Activated T-cell treated with anti-CD3 and anti-CD28 coated beads, Interleukin-2, amount 50 U/mL, for 24 hours (primary cell): ENCODE results near the gene STK11IP.

Experiments used
- DNase-seq: peaks from one replicate; pipeline ENCODE4 v3.0.0-alpha.2; 2020
- H3K27ac Mint-ChIP-seq: 2 replicates; pipeline ENCODE4 v1.8.0; 2020; ENCODE audit warnings: mild to moderate bottlenecking, mixed read lengths
- H3K27me3 Mint-ChIP-seq: 2 replicates; pipeline ENCODE4 v1.8.0; 2020; ENCODE audit warnings: mixed read lengths
- H3K36me3 Mint-ChIP-seq: 2 replicates; pipeline ENCODE4 v1.8.0; 2020; ENCODE audit warnings: low read depth, mixed read lengths
- H3K4me1 Mint-ChIP-seq: 2 replicates; pipeline ENCODE4 v1.8.0; 2020; ENCODE audit warnings: low read depth, mixed read lengths
- H3K4me3 Mint-ChIP-seq: 2 replicates; pipeline ENCODE4 v1.8.0; 2020; ENCODE audit warnings: mild to moderate bottlenecking, moderate library complexity, mixed read lengths
- H3K9me3 Mint-ChIP-seq: 2 replicates; pipeline ENCODE4 v1.8.0; 2020; ENCODE audit warnings: mixed read lengths

The STK11IP gene

DNA sequence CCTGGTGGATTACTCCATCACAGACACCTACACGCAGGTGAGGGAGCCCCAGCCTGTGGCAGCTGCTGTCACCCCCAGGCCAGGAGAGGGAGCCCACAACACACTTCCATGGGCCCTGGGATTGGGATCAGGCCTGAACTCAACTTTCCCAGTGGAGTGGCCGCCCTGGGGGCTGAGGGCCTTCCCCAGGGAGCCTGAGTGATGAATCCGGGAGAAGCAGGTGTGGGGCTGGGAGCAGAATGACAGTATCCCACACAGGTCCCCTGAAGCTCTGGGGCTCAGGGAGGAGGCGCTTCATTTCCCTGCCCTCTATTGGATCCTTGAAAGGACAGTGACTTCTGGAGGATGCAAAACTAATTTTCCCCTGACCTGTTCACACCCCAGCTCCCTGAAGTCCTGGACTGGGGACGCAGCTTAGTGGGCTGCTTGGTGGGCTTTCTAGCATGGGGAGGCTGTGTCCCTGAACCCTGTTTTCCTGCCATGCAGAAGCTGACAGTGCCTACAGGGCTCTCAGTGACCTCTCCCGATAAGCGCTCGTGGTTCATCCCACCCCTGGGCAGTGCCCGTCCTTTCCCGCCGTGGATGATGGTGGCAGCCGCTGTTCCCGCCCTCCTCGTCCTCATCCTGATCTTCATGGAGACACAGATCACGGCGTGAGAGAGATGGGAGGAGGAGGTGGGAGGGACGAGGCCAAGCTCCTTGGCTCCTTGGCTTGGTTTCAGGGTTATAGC, 40.7 kb downstream of the STK11IP start:
- peaks cover 34% of the 10 kb centered on the region for H3K27me3 Mint-ChIP-seq
- no peak overlapping the region for H3K27ac Mint-ChIP-seq
- no peak overlapping the region for H3K4me3 Mint-ChIP-seq
- H3K36me3 Mint-ChIP-seq: no peaks in the 10 kb centered on the region
- H3K9me3 Mint-ChIP-seq: no peaks in the 10 kb centered on the region
- DNase-seq: no peak
- peaks cover 6% of the 10 kb centered on the region for H3K4me1 Mint-ChIP-seq

- Mint-ChIP-seq H3K27ac (no peak overlapping the region), H3K36me3 (no peaks in the 10 kb centered on the region), H3K9me3 (no peaks in the 10 kb centered on the region), H3K4me3 (no peak overlapping the region), H3K27me3 (peaks cover 39% of the 10 kb centered on the region), H3K4me1 (peaks cover 6% of the 10 kb centered on the region)
- no peak for DNase-seq
Measured at GRCh38 chr2:219638948-219639755, 41.5 kb downstream of the STK11IP start.

- H3K4me1 Mint-ChIP-seq: peaks cover 6% of the 10 kb centered on the region
- H3K9me3 Mint-ChIP-seq: no peaks in the 10 kb centered on the region
- peaks cover 39% of the 10 kb centered on the region for H3K27me3 Mint-ChIP-seq
- no peak overlapping the region for H3K4me3 Mint-ChIP-seq
- no peak overlapping the region for H3K27ac Mint-ChIP-seq
- no peaks in the 10 kb centered on the region for H3K36me3 Mint-ChIP-seq
- DNase-seq: no peak
Measured at GRCh38 chr2:219641390-219642068, 43.9 kb downstream of the STK11IP start.

DNA sequence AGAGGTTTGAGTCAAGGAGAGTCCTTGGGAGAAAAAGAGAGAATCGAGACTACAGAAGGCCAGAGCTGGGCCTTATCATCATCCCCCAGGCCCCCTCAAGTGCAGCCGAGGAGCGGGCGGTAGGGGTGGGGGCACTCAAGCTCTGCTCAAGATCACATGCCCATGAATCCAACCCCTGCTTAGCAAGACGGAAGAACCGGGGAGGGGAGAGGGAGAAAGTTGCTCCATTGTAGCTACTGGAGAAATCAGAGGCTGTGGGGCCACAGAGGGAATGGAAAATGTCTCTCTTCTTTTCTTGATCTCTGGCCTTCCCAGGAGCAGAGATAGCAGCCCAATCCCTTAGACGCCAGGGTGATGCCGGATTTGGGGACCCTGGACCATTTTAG, 44.4 kb downstream of the STK11IP start:
- peaks cover 40% of the 10 kb centered on the region for H3K27me3 Mint-ChIP-seq
- no peaks in the 10 kb centered on the region for H3K9me3 Mint-ChIP-seq
- H3K27ac Mint-ChIP-seq: no peak overlapping the region
- peaks cover 6% of the 10 kb centered on the region for H3K4me1 Mint-ChIP-seq
- H3K4me3 Mint-ChIP-seq: no peak overlapping the region
- DNase-seq: no peak
- H3K36me3 Mint-ChIP-seq: no peaks in the 10 kb centered on the region

- Mint-ChIP-seq H3K36me3 (no peaks in the 10 kb centered on the region), H3K4me3 (no peak overlapping the region), H3K4me1 (peaks cover 6% of the 10 kb centered on the region), H3K9me3 (no peaks in the 10 kb centered on the region), H3K27ac (no peak overlapping the region), H3K27me3 (peaks cover 43% of the 10 kb centered on the region)
- peak; percentile 89 for DNase-seq
Measured at GRCh38 chr2:219642465-219643083, 44.9 kb downstream of the STK11IP start.

DNA sequence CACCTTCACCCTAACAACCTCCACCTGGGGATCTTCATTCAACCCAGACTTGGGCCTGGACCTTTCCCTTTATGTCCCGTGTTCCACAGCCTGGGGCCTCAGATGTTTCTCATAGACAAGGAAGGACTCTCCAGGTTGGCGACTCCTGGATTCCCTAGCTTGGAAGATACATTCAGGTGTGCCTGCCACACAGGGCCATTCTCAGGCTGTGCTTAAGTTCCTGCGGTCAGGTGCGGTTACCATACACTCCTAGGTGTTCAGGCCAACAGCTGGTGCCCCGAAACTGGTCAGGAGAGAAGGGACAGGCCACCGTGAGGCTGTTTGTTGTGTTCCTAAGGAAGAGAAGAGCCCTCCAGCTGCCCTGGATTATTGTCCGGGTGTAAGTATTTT, 45.4 kb downstream of the STK11IP start:
- DNase-seq: no peak
- H3K27ac Mint-ChIP-seq: no peak overlapping the region
- no peak overlapping the region for H3K4me3 Mint-ChIP-seq
- H3K4me1 Mint-ChIP-seq: peaks cover 6% of the 10 kb centered on the region
- H3K36me3 Mint-ChIP-seq: no peaks in the 10 kb centered on the region
- H3K9me3 Mint-ChIP-seq: no peaks in the 10 kb centered on the region
- peaks cover 47% of the 10 kb centered on the region for H3K27me3 Mint-ChIP-seq

DNA sequence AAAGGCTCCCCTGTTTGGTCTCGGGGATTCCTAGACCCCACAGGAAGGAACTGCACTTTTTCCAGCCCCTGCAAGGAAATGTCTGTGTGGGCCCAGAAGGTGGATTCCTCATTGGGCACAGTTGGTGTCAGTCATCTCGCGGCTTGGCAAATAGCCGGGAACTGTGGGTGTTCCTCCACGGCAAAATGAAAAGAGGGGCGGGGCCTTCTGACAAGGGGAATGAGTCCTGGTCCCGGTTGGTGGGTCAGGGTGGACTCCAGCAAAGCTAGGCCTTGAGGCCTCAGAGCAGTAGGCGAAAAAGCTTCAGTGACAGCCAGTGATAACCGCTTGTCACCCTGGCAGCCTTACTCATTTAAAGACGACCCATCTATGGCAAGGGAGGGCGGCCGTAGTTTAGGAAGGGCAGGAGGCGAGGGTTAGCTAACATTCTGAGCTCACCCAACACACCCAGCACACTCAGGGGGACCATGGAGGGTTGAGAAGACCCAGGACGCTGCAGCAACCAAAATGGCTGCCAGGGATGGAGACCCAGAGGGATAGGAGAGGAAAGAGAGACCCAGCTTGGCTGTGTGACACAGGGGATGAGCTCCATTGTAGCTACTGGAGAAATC, 46.2 kb downstream of the STK11IP start:
- Mint-ChIP-seq H3K9me3 (no peaks in the 10 kb centered on the region), H3K36me3 (no peaks in the 10 kb centered on the region), H3K27ac (no peak overlapping the region), H3K4me3 (no peak overlapping the region), H3K4me1 (peaks cover 6% of the 10 kb centered on the region), H3K27me3 (peaks cover 51% of the 10 kb centered on the region)
- DNase-seq: no peak

DNA sequence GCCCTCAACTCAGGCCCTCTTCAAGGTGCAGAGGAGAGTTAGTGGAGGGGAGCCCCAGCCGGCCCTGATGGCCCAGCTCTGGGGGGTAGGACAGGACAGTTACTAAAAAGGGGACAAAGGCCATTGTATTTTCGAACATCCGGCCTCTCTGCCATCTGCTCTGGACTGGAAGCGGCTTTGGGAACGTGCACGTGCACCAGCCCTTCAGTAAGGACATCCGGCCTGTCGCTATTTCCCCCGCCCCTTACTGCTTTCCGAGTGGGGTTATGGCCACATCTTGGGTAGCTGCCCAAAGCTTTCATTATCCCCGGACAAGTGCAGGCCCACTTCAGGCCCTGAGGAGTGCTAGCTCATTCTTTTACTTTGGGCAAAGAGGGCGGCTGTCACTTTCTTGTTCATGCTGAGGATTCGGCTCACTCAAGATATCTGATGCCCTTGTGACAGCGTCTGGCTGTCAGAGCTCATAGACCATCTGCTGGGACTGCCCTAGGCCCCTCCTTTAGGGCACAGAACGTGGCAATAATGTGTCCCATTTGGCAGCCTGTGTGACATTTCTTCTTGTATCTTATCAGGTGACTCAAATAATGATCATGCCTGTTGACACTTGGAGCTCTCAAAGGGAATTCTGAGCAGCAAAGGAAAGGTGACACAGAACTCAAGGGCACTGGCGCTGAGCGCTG, 47.3 kb downstream of the STK11IP start:
- H3K4me3 Mint-ChIP-seq: no peak overlapping the region
- DNase-seq: no peak
- peaks cover 6% of the 10 kb centered on the region for H3K4me1 Mint-ChIP-seq
- H3K27ac Mint-ChIP-seq: no peak overlapping the region
- H3K36me3 Mint-ChIP-seq: no peaks in the 10 kb centered on the region
- no peaks in the 10 kb centered on the region for H3K9me3 Mint-ChIP-seq
- peaks cover 50% of the 10 kb centered on the region for H3K27me3 Mint-ChIP-seq

- H3K27ac Mint-ChIP-seq: no peak overlapping the region
- peaks cover 49% of the 10 kb centered on the region for H3K27me3 Mint-ChIP-seq
- no peaks in the 10 kb centered on the region for H3K9me3 Mint-ChIP-seq
- DNase-seq: no peak
- H3K4me1 Mint-ChIP-seq: peaks cover 6% of the 10 kb centered on the region
- H3K4me3 Mint-ChIP-seq: no peak overlapping the region
- no peaks in the 10 kb centered on the region for H3K36me3 Mint-ChIP-seq
Measured at GRCh38 chr2:219645631-219646527, 48.2 kb downstream of the STK11IP start.

GRCh38 chr2:219648176-219648575, 50.5 kb downstream of the STK11IP start:
- Mint-ChIP-seq H3K27me3 (peaks cover 53% of the 10 kb centered on the region), H3K4me1 (no peaks in the 10 kb centered on the region), H3K9me3 (no peaks in the 10 kb centered on the region), H3K27ac (no peak overlapping the region), H3K4me3 (no peak overlapping the region), H3K36me3 (no peaks in the 10 kb centered on the region)
- DNase-seq: no peak

GRCh38 chr2:219648963-219649362, 51.3 kb downstream of the STK11IP start:
- H3K27ac Mint-ChIP-seq: no peak overlapping the region
- no peaks in the 10 kb centered on the region for H3K9me3 Mint-ChIP-seq
- DNase-seq: no peak
- no peak overlapping the region for H3K4me3 Mint-ChIP-seq
- H3K36me3 Mint-ChIP-seq: no peaks in the 10 kb centered on the region
- peaks cover 56% of the 10 kb centered on the region for H3K27me3 Mint-ChIP-seq
- H3K4me1 Mint-ChIP-seq: no peaks in the 10 kb centered on the region

- Mint-ChIP-seq H3K27ac (no peak overlapping the region), H3K36me3 (no peaks in the 10 kb centered on the region), H3K9me3 (no peaks in the 10 kb centered on the region), H3K4me1 (no peaks in the 10 kb centered on the region), H3K27me3 (peaks cover 57% of the 10 kb centered on the region), H3K4me3 (no peak overlapping the region)
- DNase-seq: no peak
Measured at GRCh38 chr2:219650426-219651248, 53.0 kb downstream of the STK11IP start.
